ENCODE data around the gene CELF2.

Gene CELF2

GRCh38 chr10:11014671-11015445, 2.8 kb upstream of the CELF2 start:
- peaks cover 33% of the 10 kb centered on the region for H3K27me3 ChIP-seq (ENCODE audit: control insufficient read depth, insufficient read depth, low read length)
- no peak overlapping the region for H3K27ac ChIP-seq (ENCODE audit: low read depth, low read length)
- H3K4me1 ChIP-seq (ENCODE audit: control insufficient read depth, insufficient read depth, low read length): peaks cover 39% of the 10 kb centered on the region
- H3K9me3 ChIP-seq (ENCODE audit: control insufficient read depth, insufficient read depth, low read length): no peaks in the 10 kb centered on the region
- no peak overlapping the region for H3K9ac ChIP-seq (ENCODE audit: low read depth, low read length)
- H3K4me3 ChIP-seq (ENCODE audit: low read depth, low read length): no peak overlapping the region
- H3K36me3 ChIP-seq (ENCODE audit: control insufficient read depth, insufficient read depth, low read length): no peaks in the 10 kb centered on the region

GRCh38 chr10:11015446-11015934, 2.2 kb upstream of the CELF2 start:
- H3K27ac ChIP-seq (ENCODE audit: low read depth, low read length): no peak overlapping the region
- no peaks in the 10 kb centered on the region for H3K9me3 ChIP-seq (ENCODE audit: control insufficient read depth, insufficient read depth, low read length)
- H3K9ac ChIP-seq (ENCODE audit: low read depth, low read length): no peak overlapping the region
- H3K27me3 ChIP-seq (ENCODE audit: control insufficient read depth, insufficient read depth, low read length): peaks cover 38% of the 10 kb centered on the region
- H3K4me1 ChIP-seq (ENCODE audit: control insufficient read depth, insufficient read depth, low read length): peaks cover 39% of the 10 kb centered on the region
- no peak overlapping the region for H3K4me3 ChIP-seq (ENCODE audit: low read depth, low read length)
- H3K36me3 ChIP-seq (ENCODE audit: control insufficient read depth, insufficient read depth, low read length): no peaks in the 10 kb centered on the region

- H3K27ac ChIP-seq (ENCODE audit: low read depth, low read length): peak overlapping the region; percentile 84
- no peaks in the 10 kb centered on the region for H3K9me3 ChIP-seq (ENCODE audit: control insufficient read depth, insufficient read depth, low read length)
- H3K4me1 ChIP-seq (ENCODE audit: control insufficient read depth, insufficient read depth, low read length): peaks cover 46% of the 10 kb centered on the region
- H3K36me3 ChIP-seq (ENCODE audit: control insufficient read depth, insufficient read depth, low read length): no peaks in the 10 kb centered on the region
- H3K27me3 ChIP-seq (ENCODE audit: control insufficient read depth, insufficient read depth, low read length): peaks cover 38% of the 10 kb centered on the region
- peak overlapping the region; percentile 84 for H3K4me3 ChIP-seq (ENCODE audit: low read depth, low read length)
- H3K9ac ChIP-seq (ENCODE audit: low read depth, low read length): peak overlapping the region; percentile 42
These were observed 587 bp upstream of the CELF2 start for GRCh38 chr10:11017000-11017569.

GRCh38 chr10:11018432-11018841, 765 bp downstream of the CELF2 start:
- Histone ChIP-seq H3K36me3 (ENCODE audit: control insufficient read depth, insufficient read depth, low read length) (no peaks in the 10 kb centered on the region), H3K4me3 (ENCODE audit: low read depth, low read length) (peak overlapping the region; percentile 84), H3K4me1 (ENCODE audit: control insufficient read depth, insufficient read depth, low read length) (peaks cover 58% of the 10 kb centered on the region), H3K27me3 (ENCODE audit: control insufficient read depth, insufficient read depth, low read length) (peaks cover 38% of the 10 kb centered on the region), H3K9ac (ENCODE audit: low read depth, low read length) (peak overlapping the region; percentile 61; the same call in 1 of the 2 replicates), H3K27ac (ENCODE audit: low read depth, low read length) (peak overlapping the region; percentile 73), H3K9me3 (ENCODE audit: control insufficient read depth, insufficient read depth, low read length) (no peaks in the 10 kb centered on the region)

GRCh38 chr10:11018855-11019631, 1.4 kb downstream of the CELF2 start:
- Histone ChIP-seq H3K4me3 (ENCODE audit: low read depth, low read length) (peak overlapping the region; percentile 84), H3K9me3 (ENCODE audit: control insufficient read depth, insufficient read depth, low read length) (no peaks in the 10 kb centered on the region), H3K4me1 (ENCODE audit: control insufficient read depth, insufficient read depth, low read length) (peaks cover 52% of the 10 kb centered on the region), H3K27me3 (ENCODE audit: control insufficient read depth, insufficient read depth, low read length) (peaks cover 38% of the 10 kb centered on the region), H3K9ac (ENCODE audit: low read depth, low read length) (0 out of 2 replicates have a peak overlapping the region, but pooled peaks have one; percentile 9), H3K36me3 (ENCODE audit: control insufficient read depth, insufficient read depth, low read length) (no peaks in the 10 kb centered on the region), H3K27ac (ENCODE audit: low read depth, low read length) (no peak overlapping the region)

GRCh38 chr10:11019724-11020547, 2.3 kb downstream of the CELF2 start:
- no peak overlapping the region for H3K27ac ChIP-seq (ENCODE audit: low read depth, low read length)
- no peak overlapping the region for H3K9ac ChIP-seq (ENCODE audit: low read depth, low read length)
- H3K27me3 ChIP-seq (ENCODE audit: control insufficient read depth, insufficient read depth, low read length): peaks cover 38% of the 10 kb centered on the region
- no peaks in the 10 kb centered on the region for H3K9me3 ChIP-seq (ENCODE audit: control insufficient read depth, insufficient read depth, low read length)
- H3K36me3 ChIP-seq (ENCODE audit: control insufficient read depth, insufficient read depth, low read length): no peaks in the 10 kb centered on the region
- peaks cover 44% of the 10 kb centered on the region for H3K4me1 ChIP-seq (ENCODE audit: control insufficient read depth, insufficient read depth, low read length)
- peak overlapping the region; percentile 84; the same call in 1 of the 2 replicates for H3K4me3 ChIP-seq (ENCODE audit: low read depth, low read length)

- Histone ChIP-seq H3K9ac (ENCODE audit: low read depth, low read length) (no peak overlapping the region), H3K4me1 (ENCODE audit: control insufficient read depth, insufficient read depth, low read length) (peaks cover 38% of the 10 kb centered on the region), H3K9me3 (ENCODE audit: control insufficient read depth, insufficient read depth, low read length) (no peaks in the 10 kb centered on the region), H3K27me3 (ENCODE audit: control insufficient read depth, insufficient read depth, low read length) (peaks cover 34% of the 10 kb centered on the region), H3K4me3 (ENCODE audit: low read depth, low read length) (no peak overlapping the region), H3K36me3 (ENCODE audit: control insufficient read depth, insufficient read depth, low read length) (no peaks in the 10 kb centered on the region), H3K27ac (ENCODE audit: low read depth, low read length) (no peak overlapping the region)
These were observed 2.9 kb downstream of the CELF2 start for GRCh38 chr10:11020548-11020942.

GRCh38 chr10:11022213-11022612, 4.5 kb downstream of the CELF2 start:
- H3K4me1 ChIP-seq (ENCODE audit: control insufficient read depth, insufficient read depth, low read length): peaks cover 31% of the 10 kb centered on the region
- H3K4me3 ChIP-seq (ENCODE audit: low read depth, low read length): no peak overlapping the region
- no peak overlapping the region for H3K9ac ChIP-seq (ENCODE audit: low read depth, low read length)
- no peaks in the 10 kb centered on the region for H3K36me3 ChIP-seq (ENCODE audit: control insufficient read depth, insufficient read depth, low read length)
- no peak overlapping the region for H3K27ac ChIP-seq (ENCODE audit: low read depth, low read length)
- no peaks in the 10 kb centered on the region for H3K9me3 ChIP-seq (ENCODE audit: control insufficient read depth, insufficient read depth, low read length)
- peaks cover 19% of the 10 kb centered on the region for H3K27me3 ChIP-seq (ENCODE audit: control insufficient read depth, insufficient read depth, low read length)

- no peaks in the 10 kb centered on the region for H3K9me3 ChIP-seq (ENCODE audit: control insufficient read depth, insufficient read depth, low read length)
- peaks cover 18% of the 10 kb centered on the region for H3K27me3 ChIP-seq (ENCODE audit: control insufficient read depth, insufficient read depth, low read length)
- H3K9ac ChIP-seq (ENCODE audit: low read depth, low read length): no peak overlapping the region
- H3K36me3 ChIP-seq (ENCODE audit: control insufficient read depth, insufficient read depth, low read length): no peaks in the 10 kb centered on the region
- peaks cover 30% of the 10 kb centered on the region for H3K4me1 ChIP-seq (ENCODE audit: control insufficient read depth, insufficient read depth, low read length)
- no peak overlapping the region for H3K4me3 ChIP-seq (ENCODE audit: low read depth, low read length)
- H3K27ac ChIP-seq (ENCODE audit: low read depth, low read length): peak overlapping the region; percentile 36
These were observed 5.6 kb downstream of the CELF2 start for GRCh38 chr10:11023009-11023953.

Measured in HUES48 (cell line).